HG03095 (cell line): ENCODE results near the gene IMP3.

Experiments
- ATAC-seq: cut with Tn5 transposase; IDR thresholded peaks from one replicate; pipeline ENCODE4 v1.9.1; 2021; ENCODE audit warnings: moderate library complexity; ENCODE audit not compliant: unreplicated experiment

The IMP3 gene

DNA sequence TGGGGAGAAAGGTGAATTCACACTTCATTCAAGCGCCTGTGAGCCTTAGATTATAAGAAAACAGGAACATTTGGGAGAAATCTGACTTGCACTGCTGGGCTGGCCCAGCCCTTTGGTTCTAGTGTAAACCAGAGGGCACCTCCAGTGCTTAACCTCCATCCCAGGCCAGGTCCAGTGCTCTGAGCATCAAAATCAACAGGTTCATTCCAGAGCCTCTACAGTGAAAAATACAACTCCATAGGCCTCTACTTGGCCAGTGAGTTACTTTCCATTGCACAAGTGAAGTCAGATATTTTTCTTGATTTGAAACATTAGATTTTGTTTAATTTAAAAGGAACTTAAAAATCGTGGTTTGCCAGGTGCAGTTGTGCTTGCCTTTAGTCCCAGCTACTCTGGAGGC, 17.5 kb downstream of the IMP3 start:
- no peak for ATAC-seq

DNA sequence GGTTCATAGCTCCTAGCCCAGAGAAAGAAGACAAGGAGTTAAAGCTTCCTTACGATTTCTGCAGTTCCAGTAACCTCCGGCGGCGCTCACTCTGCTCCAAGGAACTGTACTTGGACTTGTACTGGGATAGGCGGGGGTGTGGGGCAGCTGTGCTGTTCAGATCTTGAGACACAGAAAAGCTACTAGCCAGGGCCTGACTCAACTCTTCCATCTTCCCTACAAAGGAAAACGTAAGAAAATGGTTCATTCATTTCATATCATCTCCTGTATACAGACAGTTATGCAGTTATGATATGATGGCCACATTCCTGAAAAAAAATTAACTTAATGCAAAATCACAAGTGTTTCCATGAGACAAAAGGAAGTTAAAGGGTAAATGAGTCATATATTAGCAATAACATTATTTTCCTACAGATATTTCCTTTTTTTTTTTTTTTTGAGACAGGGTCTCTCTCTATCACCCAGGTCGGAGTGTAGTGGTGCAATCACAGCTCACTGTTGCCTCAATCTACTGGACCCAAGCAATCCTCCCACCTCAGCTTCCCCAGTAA, 19.1 kb downstream of the IMP3 start:
- no peak for ATAC-seq

DNA sequence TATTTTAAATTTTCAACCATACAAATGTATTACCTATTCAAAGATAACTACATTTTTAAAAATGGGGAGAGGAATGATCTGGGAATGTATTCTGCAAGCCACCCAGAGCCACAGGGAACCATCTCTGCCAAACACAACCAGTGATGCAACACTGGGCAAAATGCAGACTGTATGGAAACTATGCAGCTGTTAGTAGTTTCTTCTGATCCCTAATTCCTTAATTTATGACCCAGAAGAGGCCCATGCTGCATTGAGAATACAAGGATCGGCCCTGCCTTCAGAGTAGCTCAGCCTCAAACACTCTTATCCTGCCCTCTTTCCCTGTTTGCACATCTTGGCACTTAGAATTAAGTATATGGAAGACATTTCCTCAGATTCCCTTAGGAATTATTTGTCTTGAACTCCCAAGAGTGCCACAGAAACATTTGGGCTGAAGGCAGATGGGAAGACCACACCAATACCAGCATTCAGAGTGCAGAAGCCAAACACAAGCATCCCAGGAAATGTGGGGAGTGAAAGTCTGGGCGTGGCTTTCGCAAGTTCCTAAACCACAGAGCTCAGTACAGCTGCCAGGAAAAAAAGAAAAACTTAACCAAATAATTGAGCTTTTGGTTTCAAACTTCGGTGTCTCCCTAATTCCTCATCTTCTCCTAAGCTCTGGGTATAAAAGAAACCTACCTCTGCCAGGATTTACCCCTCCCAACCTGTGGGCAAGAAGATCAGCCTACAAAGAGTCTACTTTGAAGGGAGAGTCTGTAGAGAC, 19.8 kb downstream of the IMP3 start:
- ATAC-seq, result no peak

DNA sequence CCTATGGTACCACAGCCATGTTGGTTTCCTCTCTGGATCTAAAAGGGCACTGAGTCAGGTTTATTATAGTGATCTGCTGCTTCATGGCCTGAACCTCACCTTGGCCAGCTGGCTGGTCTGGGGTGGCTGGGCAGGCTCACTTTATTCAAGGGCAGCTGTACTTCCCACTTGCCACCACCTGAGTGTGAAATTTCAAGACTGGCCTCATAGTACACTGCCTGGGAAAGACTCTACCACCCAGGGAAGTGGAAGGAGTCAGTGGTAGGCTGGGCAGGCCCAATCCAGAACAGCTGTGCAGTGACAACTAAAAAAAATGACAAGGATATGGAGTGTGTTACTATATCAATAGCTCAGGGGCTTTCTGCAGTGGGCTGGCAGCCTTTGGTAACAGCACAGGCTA, 23.3 kb downstream of the IMP3 start:
- no peak for ATAC-seq

DNA sequence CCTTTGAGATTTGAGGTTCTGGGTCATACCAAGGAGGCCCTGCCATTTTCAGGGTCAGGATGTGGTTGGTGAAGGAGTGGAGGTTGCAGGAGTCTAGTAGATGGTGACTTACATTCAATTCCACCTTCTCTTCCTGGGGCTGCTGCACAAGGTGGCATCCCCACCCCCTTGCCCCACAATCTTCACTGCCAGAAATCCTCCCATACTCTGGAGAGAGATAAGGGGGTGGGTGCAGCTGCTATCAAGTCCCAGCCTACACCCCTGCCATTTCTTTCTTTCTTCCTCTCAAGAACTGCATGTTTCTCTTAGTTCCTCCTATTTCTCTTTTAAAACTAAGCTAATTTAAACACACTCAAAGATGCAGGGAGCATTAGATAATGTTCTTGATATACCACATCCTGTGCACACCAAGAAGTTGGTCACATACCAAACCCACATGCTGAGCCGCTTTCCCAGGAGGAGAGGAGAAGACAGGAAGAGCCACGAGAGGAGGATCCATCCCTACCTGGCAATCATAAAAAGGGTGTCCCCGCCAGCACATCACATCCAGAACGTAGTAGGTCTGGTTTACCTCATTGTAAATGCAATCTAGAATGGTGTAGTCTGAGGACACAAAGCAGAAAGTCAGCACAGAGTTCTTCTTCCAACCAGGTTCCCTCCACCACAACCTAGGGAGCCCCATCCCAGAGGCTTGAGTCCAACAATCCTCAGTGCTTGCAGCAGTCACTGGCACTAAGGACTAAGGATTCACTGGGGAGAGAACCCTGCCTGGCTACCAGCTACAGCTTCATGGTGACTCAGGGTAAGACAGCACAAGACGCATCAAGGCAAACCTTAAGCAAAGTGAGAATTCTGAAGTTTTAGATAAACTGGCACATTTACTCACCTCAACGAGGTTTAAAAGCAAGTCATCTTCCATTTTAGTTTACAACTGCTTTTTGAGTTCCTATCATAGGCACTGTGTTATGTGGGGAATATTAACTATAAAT, 33.0 kb downstream of the IMP3 start:
- ATAC-seq, result no peak

DNA sequence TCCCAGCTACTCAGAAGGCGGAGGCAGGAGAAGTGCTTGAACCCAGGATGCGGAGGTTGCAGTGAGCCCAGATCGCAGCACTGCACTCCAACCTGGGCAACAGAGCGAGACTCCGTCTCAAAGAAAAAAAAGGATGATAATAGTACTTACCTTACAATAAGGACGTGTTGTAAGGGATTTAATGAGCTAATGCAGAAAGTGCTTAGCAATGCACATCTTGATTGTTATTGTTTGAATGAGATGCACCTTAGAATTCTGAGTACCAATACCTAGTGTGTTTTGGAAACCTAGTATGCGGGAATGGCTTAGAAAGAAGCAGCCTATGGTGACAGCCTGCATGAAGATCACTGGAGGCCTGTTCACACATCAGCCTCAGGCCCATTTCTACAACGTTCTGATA, 34.0 kb downstream of the IMP3 start:
- ATAC-seq, result no peak

DNA sequence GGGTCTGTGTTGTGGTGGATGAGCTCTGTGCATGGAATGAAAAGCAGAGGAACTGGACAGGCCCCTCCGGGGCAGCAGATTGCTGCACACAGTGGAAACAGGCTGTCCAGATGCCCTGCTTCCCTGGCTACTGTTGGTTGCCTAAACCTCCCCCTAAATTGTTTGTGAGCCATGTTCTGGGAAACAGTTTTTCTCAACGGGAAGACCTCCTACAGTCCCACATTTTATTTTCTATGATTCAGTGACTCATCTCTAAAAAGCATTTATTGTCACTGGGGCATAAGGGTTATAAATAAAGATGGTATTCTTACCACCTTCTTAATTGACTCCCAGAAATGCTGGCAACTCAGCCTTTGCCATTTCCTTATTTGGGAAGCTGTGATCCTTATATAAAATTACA, 40.6 kb downstream of the IMP3 start:
- ATAC-seq, result no peak

DNA sequence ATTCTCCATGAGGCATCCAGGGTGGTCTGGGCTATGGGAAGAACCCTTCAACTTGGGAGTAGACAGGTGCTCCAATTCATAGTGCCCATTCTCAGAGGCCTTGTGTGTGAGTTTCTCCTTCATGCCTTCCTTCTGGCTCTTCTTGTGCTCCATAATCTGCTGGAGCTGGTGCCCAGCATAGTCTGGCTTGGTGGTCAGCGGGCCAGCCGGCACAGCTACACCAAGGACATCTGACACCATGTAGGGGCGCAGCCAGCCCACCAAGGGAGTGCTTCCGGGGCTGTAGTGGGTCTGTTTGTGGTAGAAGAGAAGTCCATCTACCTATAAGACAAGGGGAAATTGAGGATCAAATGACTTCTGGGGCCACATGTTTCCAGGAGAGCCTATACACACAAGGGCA, 41.7 kb downstream of the IMP3 start:
- no peak for ATAC-seq

DNA sequence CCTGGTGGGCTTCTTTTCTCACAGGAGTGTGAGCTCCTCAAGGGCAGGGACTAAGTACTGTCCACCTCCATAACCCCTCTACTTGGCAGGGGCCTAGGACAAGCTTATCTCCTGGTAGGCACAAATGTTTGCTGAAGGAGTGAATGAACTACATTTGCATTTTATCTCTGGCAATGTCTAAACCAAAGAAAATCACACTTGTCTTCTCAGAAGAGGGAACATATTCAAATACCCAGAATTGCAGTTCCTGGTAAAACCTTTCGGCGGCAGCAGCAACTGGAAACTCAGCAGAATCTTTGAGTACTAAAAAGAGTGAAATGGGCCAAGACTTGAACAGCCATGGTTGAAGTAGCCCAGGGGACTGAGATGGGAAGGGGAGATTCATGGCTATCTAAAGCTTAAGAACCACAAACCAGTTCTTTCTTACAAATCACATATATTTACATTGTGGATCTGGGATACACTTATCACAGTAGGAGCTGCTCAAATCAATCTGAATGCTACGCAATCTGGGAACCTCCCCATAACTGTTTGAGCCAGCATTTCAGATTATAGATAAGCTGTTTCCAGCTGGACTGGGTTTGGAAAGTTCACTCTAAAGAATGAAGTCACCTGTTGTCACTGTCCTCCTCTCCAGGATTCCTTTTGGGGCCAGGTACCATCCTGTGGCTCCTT, 42.2 kb downstream of the IMP3 start:
- no peak for ATAC-seq

DNA sequence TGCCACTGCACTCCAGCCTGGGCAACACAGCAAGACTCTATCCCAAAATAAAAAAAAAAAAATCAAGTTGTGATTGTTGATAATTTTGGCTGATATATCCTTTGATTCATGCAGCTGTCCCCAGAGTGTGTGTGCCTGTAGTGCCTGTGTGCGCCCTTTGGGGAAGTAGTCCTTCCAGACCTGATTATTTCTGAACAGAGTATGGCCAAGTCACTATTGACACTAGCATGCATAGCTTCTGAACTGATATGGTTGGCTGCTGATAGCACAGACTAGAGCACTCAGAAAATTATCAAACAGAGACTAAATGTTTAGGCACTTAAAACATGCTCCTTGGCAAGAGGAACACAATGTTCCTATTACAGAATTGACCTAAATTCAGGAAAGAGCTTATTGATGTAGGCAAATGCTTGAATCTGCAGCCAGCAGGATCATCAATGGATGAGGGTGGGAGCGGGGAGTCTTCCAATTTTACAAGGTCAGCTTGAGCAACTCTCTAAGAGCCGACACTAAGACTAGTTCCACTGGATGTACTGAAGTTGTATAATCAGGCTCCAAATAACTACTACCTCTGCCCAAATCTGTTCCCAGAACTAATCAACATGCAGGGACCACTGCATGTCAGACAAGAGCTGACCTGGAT, 43.2 kb downstream of the IMP3 start:
- ATAC-seq, result no peak

DNA sequence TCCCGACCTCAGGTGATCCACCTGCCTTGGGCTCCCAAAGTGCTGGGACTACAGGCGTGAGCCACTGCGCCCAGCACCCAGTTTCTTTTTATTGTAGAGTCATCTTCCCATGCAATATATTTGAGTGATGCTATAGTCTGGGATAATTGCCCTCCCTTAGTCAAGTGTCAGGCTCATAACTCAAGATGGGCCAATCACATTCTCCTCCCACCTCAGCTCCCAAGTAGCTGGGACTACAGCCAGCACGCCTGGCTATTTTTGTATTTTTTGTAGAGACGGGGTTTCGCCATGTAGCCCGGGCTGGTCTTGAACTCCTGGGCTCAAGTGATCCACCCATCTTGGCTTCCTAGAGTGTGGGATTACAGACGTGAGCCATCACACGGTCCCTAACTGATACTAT, 45.7 kb downstream of the IMP3 start:
- no peak for ATAC-seq

DNA sequence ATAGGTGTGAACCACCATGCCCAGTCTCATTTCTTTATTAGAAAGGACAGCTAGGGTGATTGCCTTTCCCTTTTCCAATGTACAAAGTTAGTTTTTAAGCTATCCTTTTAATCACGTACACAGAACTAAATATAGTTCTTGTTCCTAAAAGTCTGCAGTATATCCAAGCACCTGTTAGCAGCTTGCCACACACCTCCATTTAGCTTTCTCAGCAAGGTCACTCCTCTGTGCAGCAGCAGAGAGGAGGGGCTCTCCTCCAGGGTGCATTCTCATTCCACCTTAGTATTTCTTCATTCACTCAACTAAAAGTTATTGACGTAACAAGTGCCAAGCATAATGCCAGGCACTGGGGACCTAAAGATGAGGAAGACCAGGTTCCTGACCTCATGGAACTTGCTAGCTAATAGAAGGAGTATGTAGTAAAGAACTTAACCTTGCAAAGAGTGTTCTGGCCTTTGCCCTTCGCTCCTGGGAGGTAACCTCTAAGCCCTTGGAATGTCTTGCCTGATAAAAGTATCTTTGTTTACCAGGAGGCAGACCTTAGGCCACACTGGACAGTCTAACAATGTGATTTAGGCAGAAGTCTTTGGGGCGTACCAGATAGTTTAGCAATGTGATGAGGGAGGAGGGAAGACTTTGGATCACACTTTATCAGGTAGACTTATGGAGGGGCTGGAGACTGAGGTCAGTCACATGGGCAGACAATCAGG, 48.2 kb downstream of the IMP3 start:
- ATAC-seq, result no peak

DNA sequence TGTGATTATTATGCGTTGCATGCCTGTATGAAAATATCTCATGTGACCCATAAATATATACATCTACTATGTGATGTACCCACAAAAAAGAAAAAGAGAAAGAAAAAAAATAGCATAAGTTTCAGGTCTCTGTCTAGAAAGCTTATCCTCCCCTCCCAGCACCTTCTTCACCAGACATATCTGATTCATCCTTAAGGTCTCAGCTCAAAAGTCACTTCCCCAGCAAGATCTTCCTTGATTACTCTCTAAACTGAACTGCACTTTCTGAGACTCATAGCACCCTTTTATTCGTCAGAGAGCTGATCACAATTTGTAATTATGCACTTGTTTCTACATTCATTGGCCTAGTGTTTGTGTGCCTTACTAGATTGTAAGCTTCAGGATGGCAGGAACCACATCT, 49.8 kb downstream of the IMP3 start:
- no peak for ATAC-seq
